HepG2 (cell line): Measurements from ENCODE around the gene GIMAP1.

Experiments
- KLF13 ChIP-seq: sonication (generic); formaldehyde crosslinking; IDR thresholded peaks from 2 replicates; pipeline ENCODE4 v1.4.0; 2020; ENCODE audit warnings: mild to moderate bottlenecking, missing genetic modification reagents
- POGZ ChIP-seq: sonication (generic); formaldehyde crosslinking; IDR thresholded peaks from 2 replicates; pipeline ENCODE4 v1.4.0; 2020; ENCODE audit warnings: mild to moderate bottlenecking, missing genetic modification reagents
- POLR2A ChIP-seq, 2 experiments: IDR thresholded peaks; 2 replicates each; pipeline ENCODE4 v1.6.1; 2011; ENCODE audit warnings: low read depth in 2 of 2, low read length in 2 of 2, mild to moderate bottlenecking in 1 of 2, moderate library complexity in 1 of 2; ENCODE audit not compliant: insufficient read depth in 1 of 2
- TF ChIP-seq, protein P1 (sequence below): sonication (generic); formaldehyde crosslinking; IDR thresholded peaks from 2 replicates; pipeline ENCODE4 v1.8.1; 2022; ENCODE audit warnings: low read depth, mild to moderate bottlenecking, missing genetic modification reagents
- TF ChIP-seq, protein P2 (sequence below): IDR thresholded peaks from 2 replicates; pipeline ENCODE4 v1.6.1; 2016; ENCODE audit warnings: low read depth, control low read depth

DNA sequence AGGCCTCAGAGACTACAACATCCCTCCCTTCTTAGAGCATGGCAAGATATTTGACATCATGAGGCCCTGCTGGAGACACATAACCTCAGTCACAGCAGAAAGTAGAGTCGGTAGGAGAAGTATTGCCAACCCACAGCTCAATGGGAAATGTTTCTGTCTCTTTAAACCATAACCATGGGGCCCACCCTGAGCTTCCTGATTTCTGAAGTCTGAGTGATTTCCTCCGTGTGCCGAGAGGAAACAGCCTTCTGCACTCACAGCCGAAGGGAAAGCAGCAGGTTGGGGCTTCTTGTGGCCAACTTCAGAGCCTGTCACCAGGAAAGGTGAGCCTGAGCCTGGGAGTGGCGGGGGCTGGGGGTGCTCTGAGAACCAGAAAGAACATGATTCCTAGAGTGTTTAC, at the start of gene GIMAP1:
- TF ChIP-seq, protein P1, sequence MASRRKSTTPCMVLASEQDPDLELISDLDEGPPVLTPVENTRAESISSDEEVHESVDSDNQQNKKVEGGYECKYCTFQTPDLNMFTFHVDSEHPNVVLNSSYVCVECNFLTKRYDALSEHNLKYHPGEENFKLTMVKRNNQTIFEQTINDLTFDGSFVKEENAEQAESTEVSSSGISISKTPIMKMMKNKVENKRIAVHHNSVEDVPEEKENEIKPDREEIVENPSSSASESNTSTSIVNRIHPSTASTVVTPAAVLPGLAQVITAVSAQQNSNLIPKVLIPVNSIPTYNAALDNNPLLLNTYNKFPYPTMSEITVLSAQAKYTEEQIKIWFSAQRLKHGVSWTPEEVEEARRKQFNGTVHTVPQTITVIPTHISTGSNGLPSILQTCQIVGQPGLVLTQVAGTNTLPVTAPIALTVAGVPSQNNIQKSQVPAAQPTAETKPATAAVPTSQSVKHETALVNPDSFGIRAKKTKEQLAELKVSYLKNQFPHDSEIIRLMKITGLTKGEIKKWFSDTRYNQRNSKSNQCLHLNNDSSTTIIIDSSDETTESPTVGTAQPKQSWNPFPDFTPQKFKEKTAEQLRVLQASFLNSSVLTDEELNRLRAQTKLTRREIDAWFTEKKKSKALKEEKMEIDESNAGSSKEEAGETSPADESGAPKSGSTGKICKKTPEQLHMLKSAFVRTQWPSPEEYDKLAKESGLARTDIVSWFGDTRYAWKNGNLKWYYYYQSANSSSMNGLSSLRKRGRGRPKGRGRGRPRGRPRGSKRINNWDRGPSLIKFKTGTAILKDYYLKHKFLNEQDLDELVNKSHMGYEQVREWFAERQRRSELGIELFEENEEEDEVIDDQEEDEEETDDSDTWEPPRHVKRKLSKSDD (CRISPR knock-in tag): no peak
- TF ChIP-seq KLF13 (CRISPR knock-in tag) (no peak), POLR2A (IDR thresholded peaks at IDR 0.05; ENCODE audit: insufficient read depth in 1 of 2, low read depth in 2 of 2, low read length in 2 of 2) (no peak), POGZ (CRISPR knock-in tag) (no peak)
- TF ChIP-seq, protein P2, sequence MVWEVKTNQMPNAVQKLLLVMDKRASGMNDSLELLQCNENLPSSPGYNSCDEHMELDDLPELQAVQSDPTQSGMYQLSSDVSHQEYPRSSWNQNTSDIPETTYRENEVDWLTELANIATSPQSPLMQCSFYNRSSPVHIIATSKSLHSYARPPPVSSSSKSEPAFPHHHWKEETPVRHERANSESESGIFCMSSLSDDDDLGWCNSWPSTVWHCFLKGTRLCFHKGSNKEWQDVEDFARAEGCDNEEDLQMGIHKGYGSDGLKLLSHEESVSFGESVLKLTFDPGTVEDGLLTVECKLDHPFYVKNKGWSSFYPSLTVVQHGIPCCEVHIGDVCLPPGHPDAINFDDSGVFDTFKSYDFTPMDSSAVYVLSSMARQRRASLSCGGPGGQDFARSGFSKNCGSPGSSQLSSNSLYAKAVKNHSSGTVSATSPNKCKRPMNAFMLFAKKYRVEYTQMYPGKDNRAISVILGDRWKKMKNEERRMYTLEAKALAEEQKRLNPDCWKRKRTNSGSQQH (CRISPR knock-in tag): no peak
